ENCODE measurements around the gene INHBE.
"Not testable (repeated sequence)": the region's sequence is repeated elsewhere in the genome, so short reads cannot be mapped to it uniquely, and the experiment has no call there.

Gene INHBE

GRCh38 chr12:57441846-57442427, 13.2 kb upstream of the INHBE start:
- no peak for DNase-seq

GRCh38 chr12:57444337-57444736, 10.8 kb upstream of the INHBE start:
- DNase-seq: not testable (repeated sequence)

- no peak for DNase-seq
Measured at GRCh38 chr12:57444744-57445143, 10.4 kb upstream of the INHBE start.

- DNase-seq: no peak
Measured at GRCh38 chr12:57446292-57446960, 8.7 kb upstream of the INHBE start.

GRCh38 chr12:57448669-57449068, 6.4 kb upstream of the INHBE start:
- DNase-seq: no peak

GRCh38 chr12:57449375-57449774, 5.7 kb upstream of the INHBE start:
- no peak for DNase-seq

- DNase-seq: no peak
Measured at GRCh38 chr12:57450057-57450456, 5.0 kb upstream of the INHBE start.

GRCh38 chr12:57451233-57451778, 3.8 kb upstream of the INHBE start:
- no peak for DNase-seq

GRCh38 chr12:57452181-57452936, 2.7 kb upstream of the INHBE start:
- no peak for DNase-seq

GRCh38 chr12:57452937-57453509, 2.1 kb upstream of the INHBE start:
- DNase-seq: peak; percentile 46 to 55

- DNase-seq: no peak
Measured at GRCh38 chr12:57454213-57454565, 918 bp upstream of the INHBE start.

GRCh38 chr12:57455374-57456144, 452 bp downstream of the INHBE start:
- DNase-seq: no peak

- peak; percentile 57 to 71 for DNase-seq
Measured at GRCh38 chr12:57456145-57456700, 1.1 kb downstream of the INHBE start.

- DNase-seq: no peak
Measured at GRCh38 chr12:57456737-57457490, 1.8 kb downstream of the INHBE start.

- DNase-seq: no peak
Measured at GRCh38 chr12:57458665-57459054, 3.6 kb downstream of the INHBE start.

- peak; percentile 95 to 96 for DNase-seq
Measured at GRCh38 chr12:57459055-57459749, 4.1 kb downstream of the INHBE start.

GRCh38 chr12:57459750-57460467, 4.8 kb downstream of the INHBE start, which contains the start of gene GLI1:
Gene GLI1 (plus strand): TSS chr12:57459785. CDS start chr12:57463692, 3,907 bp downstream.
- DNase-seq: no peak

- DNase-seq: peak in 1 of 2 donors; percentile 36
Measured at GRCh38 chr12:57460468-57460784, 5.3 kb downstream of the INHBE start.

- no peak for DNase-seq
Measured at GRCh38 chr12:57460841-57461275, 5.8 kb downstream of the INHBE start.

- DNase-seq: peak; percentile 43 to 56
Measured at GRCh38 chr12:57461276-57461916, 6.3 kb downstream of the INHBE start.
